Right ventricle myocardium inferior (tissue), 1 donor: ENCODE results near the gene DTYMK. TPM values are rescaled to one million over a fixed set of nuclear protein-coding genes. Genes with fewer than 3 reads are reported as not detected.

Experiments used
- ATAC-seq: fragments of 200-7000 bp; cut with Tn5 transposase; one replicate; pipeline ENCODE4 v1.9.1; 2020; ENCODE audit warnings: mild to moderate bottlenecking, moderate library complexity
- DNase-seq: peaks from one replicate; pipeline ENCODE4 v3.0.0; 2021; ENCODE audit errors: missing footprints
- intact Hi-C: fragments of 100-400 bp; cut with DNase I; formaldehyde crosslinking; loops from one replicate; pipeline ENCODE4 v1.11.0; 2022
- total RNA-seq: library from RNA; stranded (reverse); fragmentation: NEBNext Ultra II Directional; extraction: Animal tissue kit (Norgen Biotek cat#: 25700); gene quantifications from one replicate; pipeline ENCODE4 v1.2.1, GENCODE V29; 2021
- donor health status: DM: no; HTN: yes; CAD: no; lungs with severe emphysema.

The DTYMK gene
- total RNA-seq, 1 donor from 2014 or later: 11.1 TPM

- DNase-seq: peak; percentile 72
- ATAC-seq: peak; percentile 62
- intact Hi-C loops: no loop called here
These were observed 30.3 kb downstream of the DTYMK start for GRCh38 chr2:241656190-241656741.

- DNase-seq: peak; percentile 11
- peak; percentile 7 for ATAC-seq
- intact Hi-C loops: no loop called here
These were observed 31.0 kb downstream of the DTYMK start for GRCh38 chr2:241655516-241656189.

DNA sequence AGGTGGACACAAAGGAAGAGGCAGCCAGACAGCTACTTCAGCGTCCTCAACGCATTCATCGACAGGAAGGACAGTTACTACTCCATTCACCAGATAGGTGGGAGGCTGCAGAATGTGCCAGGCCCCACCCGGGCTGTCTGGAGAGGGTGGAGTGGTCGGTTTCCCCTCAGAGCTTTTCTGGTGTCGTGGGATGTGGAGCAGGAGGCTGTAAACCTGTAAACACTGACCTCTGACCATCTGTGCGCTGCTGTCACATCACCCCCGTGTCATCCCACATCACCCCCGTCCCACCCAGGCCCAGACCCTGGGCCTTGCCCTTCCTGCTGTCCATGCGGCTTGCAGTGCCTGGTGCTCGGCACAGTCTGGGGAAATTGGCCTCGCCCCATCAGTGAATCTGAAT, 32.1 kb downstream of the DTYMK start:
- intact Hi-C loops: no loop called here
- DNase-seq: peak; percentile 43
- no peak for ATAC-seq

GRCh38 chr2:241653210-241653750, 33.3 kb downstream of the DTYMK start:
- ATAC-seq (no peak), DNase-seq (no peak)

GRCh38 chr2:241652722-241653121, 33.9 kb downstream of the DTYMK start:
- DNase-seq: peak; percentile 66
- intact Hi-C loops: no loop called here
- no peak for ATAC-seq

More at GRCh38 chr2:241653210-241653750, 33.3 kb downstream of the DTYMK start:
- intact Hi-C loops: no loop called here

DNA sequence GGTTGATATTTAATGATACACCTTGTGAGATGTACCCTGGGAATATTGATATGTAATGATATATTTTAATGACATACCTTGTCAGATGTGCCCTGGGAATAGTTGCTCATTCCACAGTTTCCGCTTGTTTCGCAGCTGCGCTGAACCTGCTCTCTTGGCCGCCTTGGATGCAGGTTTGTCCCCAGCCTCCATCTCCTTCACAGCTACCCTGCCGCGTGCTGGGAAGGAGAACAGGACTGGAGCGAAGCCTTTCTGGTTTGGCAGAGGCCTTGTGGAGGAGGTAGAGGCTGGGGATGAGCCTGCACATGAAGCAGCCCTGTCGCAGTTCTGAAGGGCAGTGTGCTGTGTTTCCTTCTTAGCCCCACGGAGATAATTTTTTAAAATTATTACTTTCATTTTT, 34.5 kb downstream of the DTYMK start:
- intact Hi-C loops: no loop called here
- DNase-seq (no peak), ATAC-seq (no peak)

DNA sequence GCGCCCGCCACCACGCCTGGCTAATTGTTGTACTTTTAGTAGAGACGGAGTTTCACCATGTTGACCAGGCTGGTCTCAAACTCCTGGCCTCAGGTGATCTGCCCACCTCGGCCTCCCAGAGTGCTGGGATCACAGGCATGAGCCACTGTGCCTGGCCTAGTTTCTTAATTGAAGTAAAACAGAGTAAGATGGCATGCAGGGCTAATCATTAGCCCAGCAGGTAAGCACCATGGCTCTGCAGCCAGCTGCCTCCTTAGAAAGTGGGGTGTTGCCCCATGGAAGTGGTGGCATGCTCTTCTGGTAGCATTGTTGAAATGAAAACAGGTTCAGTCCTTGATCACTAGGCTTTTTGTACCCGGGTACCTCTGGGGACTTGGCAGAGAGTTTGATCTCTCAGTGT, 36.7 kb downstream of the DTYMK start:
- DNase-seq (no peak), ATAC-seq (no peak)
- intact Hi-C loops: no loop called here

DNA sequence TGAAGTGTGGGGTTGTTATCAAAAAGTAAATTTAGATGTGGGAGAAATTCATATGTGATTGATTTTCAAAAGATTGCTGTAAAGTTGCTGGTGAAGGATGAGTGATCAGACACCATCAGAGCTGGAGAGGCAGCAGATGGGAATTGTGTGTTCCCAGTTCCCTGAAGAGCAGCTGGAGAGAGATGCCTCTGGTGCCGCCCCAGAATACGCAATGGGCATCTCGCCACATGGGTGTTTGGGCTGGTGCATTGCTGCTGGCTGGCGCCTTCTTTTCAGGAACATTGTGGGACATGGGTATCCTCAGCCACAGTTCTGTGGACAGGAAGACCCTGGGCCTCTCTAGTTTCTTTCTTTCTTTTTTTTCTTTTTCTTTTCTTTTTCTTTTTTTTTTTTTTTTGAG, 37.2 kb downstream of the DTYMK start:
- intact Hi-C loops: no loop called here
- ATAC-seq: peak; percentile 61
- peak; percentile 60 for DNase-seq

DNA sequence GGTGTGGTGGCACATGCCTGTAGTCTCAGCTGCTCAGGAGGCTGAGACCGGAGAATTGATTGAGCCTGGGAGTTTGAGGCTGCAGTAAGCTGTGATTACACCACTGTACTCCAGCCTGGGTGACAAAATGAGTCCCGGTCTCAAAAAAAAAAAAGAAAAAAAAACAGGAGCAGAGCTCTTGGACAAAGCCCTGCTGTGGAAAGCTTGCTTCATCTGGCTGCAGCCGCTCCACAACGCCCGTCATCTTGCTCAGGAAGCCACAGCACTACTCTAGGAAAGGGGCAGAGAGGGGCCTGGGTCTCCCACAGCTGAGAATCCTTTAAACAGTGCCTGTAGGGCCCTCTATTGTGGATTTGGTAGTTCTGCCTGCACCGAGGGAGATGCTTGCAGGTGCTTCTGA, 38.2 kb downstream of the DTYMK start:
- intact Hi-C loops: no loop called here
- ATAC-seq: no peak

GRCh38 chr2:241645915-241646645, 40.5 kb downstream of the DTYMK start:
- peak; percentile 55 for DNase-seq
- intact Hi-C loops: no loop called here

More for the DNA sequence above, 38.2 kb downstream of the DTYMK start:
- no peak for DNase-seq

DNA sequence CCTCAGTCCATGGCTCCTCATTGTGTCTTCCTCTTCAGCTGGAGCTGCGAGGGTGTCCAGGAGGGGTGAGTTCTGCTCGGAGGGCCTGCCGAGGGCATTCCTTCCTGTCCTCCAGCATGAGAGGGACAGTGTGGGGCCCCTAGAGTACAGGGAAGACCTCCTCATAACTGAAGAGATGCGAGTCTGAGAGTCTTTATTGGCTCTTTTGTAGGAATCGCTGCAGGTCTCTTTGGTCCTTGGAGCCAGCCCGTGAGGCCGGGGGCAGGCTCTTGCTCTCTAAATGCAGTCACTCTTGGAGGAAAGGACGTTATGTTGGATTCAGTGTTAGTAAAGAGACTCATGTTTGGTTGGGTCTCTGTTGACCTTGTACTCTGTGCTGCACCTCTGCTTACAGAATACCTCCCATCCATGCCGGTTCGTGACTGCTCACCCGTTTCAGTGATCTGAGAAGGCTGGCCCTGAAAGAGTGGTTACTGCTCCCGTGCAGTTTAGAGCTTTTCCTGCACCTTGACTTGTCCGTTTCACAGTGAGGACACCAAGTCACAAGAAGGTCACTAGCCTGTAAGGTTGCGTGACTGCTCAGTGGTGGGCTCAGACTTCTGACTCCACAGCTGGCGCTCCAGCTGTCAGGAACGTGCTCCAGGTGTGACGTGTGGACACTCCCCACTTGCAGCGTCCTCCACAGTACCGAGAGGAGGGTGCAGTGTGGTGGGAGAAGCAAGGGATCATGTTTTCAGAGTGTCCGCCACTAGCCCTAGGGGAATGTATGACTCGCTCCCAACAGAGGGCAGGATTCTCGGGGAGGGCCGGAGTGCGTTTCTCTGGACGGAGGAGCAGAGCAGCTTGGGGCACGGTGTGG, 41.3 kb downstream of the DTYMK start:
- intact Hi-C loops: no loop called here
- DNase-seq (no peak), ATAC-seq (no peak)

More at GRCh38 chr2:241645915-241646645, 40.5 kb downstream of the DTYMK start:
- ATAC-seq: no peak

- no peak for ATAC-seq
- no peak for DNase-seq
- intact Hi-C loops: no loop called here
These were observed 45.0 kb downstream of the DTYMK start for GRCh38 chr2:241641631-241642030.

DNA sequence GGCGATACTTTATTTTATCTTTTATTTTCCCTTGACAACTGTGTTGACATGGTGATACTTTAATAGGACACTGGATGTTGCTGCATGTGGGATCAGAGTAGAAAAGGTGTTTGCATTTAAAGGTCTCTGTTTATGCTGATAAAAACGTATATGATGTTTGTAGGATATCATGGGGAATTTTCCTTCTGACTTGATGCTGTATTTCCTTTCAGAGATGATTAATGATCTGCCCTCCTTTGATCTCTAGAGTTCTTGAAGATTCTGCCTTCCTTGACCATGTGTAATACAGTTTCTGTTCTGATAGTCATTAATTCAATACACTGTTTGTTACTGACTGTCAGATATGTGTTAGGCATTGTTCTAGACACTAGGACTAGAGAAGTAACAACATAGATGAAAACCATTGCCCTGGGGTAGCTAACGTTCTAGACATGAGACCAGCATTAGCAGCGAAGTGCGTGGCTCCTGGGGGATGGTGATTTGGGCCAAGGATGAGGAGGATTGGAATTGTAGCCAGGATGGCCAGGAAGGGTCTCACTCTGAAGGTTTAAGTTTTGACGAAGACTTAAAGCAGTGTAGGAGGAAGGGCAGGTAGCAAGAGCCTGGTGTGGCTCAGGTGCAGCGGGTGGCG, 46.3 kb downstream of the DTYMK start:
- intact Hi-C loops: no loop called here
- no peak for DNase-seq
- no peak for ATAC-seq

GRCh38 chr2:241639385-241639784, 47.2 kb downstream of the DTYMK start:
- intact Hi-C loops: no loop called here
- DNase-seq (no peak), ATAC-seq (no peak)

GRCh38 chr2:241638940-241639339, 47.7 kb downstream of the DTYMK start:
- intact Hi-C loops: no loop called here
- ATAC-seq (no peak), DNase-seq (no peak)

DNA sequence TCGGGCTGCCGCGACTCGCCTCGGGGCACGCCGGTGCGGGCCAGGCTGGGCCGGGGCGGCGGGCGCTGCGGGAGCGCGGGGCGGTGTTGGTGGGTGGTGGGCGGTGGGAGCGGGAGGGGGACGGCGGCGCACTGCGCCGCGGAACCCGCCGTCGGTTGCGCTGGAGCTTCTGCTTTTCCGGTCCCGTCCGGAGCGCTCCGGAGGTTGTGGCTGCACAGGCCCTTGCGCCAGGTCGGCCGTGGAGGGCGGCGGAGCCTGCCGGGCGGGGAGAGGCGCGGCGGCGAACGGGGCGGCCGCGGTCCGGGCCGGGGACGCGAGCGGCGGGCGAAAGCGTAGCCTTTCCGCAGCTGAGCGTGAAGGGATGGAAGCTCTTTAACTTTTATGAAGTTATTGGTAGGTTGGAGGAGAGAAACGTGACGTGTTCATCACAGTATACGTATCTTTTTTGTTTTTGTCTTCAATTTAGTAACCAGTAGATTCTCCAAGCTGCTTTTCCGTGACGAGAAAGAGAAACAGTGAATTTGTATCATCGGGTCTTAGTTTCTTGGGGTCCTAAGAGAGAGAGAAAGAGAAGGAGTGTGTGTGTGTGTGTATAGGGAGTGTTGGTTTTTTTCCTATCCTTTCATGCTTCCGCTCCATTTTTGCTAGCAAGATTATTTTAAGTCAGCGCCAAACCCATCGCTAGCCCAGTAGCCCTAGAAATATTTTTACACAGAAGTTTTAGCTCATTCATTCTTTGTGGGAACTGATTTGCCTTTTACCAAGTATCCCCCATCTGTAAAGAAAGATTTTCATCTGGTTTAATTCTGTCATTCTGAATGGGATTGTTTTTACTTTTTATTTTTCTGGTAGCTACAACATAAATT, 48.6 kb downstream of the DTYMK start:
- intact Hi-C loops: loop anchor here (1.0 kb wide), 1 partner anchor 48 kb away; the partner anchor contains the start of gene DTYMK

GRCh38 chr2:241637018-241637794, 49.4 kb downstream of the DTYMK start, which contains the start of the genes ATG4B and THAP4:
Gene ATG4B, plus strand, starts transcription at chr2:241637693. Its CDS starts 22 bp downstream, at chr2:241637715.
Gene THAP4, minus strand, starts transcription at chr2:241637158. Its CDS starts 141 bp downstream, at chr2:241637017.
- DNase-seq: peak; percentile 95
- intact Hi-C loops: loop anchor here (1.0 kb wide), 1 partner anchor 49 kb away; the partner anchor contains the start of gene DTYMK

More for the DNA sequence above, 48.6 kb downstream of the DTYMK start:
- DNase-seq (peak; percentile 79), ATAC-seq (peak; percentile 2)

More at GRCh38 chr2:241637018-241637794, 49.4 kb downstream of the DTYMK start, which contains the start of the genes ATG4B and THAP4:
- ATAC-seq: peak; percentile 91
